Keratinocyte (primary cell): Measurements from ENCODE around the gene CEP170B. TPM values are rescaled to one million over a fixed set of nuclear protein-coding genes. Genes with fewer than 3 reads are reported as not detected.

Experiments
- DNase-seq: peaks from one replicate; pipeline ENCODE4 v3.0.0-alpha.2; 2011; ENCODE audit warnings: low read depth, missing footprints, low spot score
- FAIRE-seq: peaks from 2 replicates; lab custom pipeline; 2011; peaks lifted over from hg19 to GRCh38; lab: Jason Lieb, UNC
- H2AFZ ChIP-seq: 2 replicates; pipeline ENCODE4 v1.6.0; 2012; ENCODE audit warnings: low read length, control low read depth, inconsistent platforms; ENCODE audit not compliant: control insufficient read depth
- H3K27ac ChIP-seq: 2 replicates; pipeline ENCODE4 v1.5.1; 2011; ENCODE audit warnings: low read length; ENCODE audit not compliant: control insufficient read depth, insufficient read depth
- H3K27me3 ChIP-seq: 3 replicates; pipeline ENCODE4 v1.6.0; 2011; ENCODE audit warnings: low read length; ENCODE audit not compliant: control insufficient read depth, insufficient read depth; ENCODE audit errors: extremely low read depth
- H3K36me3 ChIP-seq, 2 experiments: 2 replicates in 1 of 2; 3 replicates in 1 of 2; pipeline ENCODE4 v1.5.1; 2011; ENCODE audit warnings: low read length in 2 of 2, mild to moderate bottlenecking in 1 of 2; ENCODE audit not compliant: control insufficient read depth in 2 of 2, insufficient read depth in 2 of 2; ENCODE audit errors: extremely low read depth in 1 of 2
- H3K4me1 ChIP-seq: 3 replicates; pipeline ENCODE4 v1.5.1; 2011; ENCODE audit warnings: low read length; ENCODE audit not compliant: control insufficient read depth, insufficient read depth; ENCODE audit errors: extremely low read depth
- H3K4me2 ChIP-seq: 3 replicates; pipeline ENCODE4 v1.6.0; 2011; ENCODE audit warnings: low read depth, low read length; ENCODE audit not compliant: control insufficient read depth, insufficient read depth; ENCODE audit errors: extremely low read depth
- H3K4me3 ChIP-seq, 3 experiments: fragments of 200-600 bp in 1 of 3; sonication (generic) in 1 of 3; 2 replicates in 2 of 3; 3 replicates in 1 of 3; pipeline ENCODE4 v1.5.1; 2011 to 2016; ENCODE audit warnings: low read length in 3 of 3, mild to moderate bottlenecking in 3 of 3, control low read depth in 2 of 3, inconsistent platforms in 1 of 3, low read depth in 1 of 3, mixed read lengths in 1 of 3, mixed run types in 1 of 3, moderate library complexity in 1 of 3; ENCODE audit not compliant: control insufficient read depth in 2 of 3, insufficient read depth in 2 of 3; ENCODE audit errors: extremely low read depth in 1 of 3
- H3K79me2 ChIP-seq: 2 replicates; pipeline ENCODE4 v1.6.0; 2012; ENCODE audit warnings: low read length; ENCODE audit not compliant: control insufficient read depth, insufficient read depth
- H3K9ac ChIP-seq: 3 replicates; pipeline ENCODE4 v1.6.0; 2011; ENCODE audit warnings: low read length; ENCODE audit not compliant: control insufficient read depth, insufficient read depth; ENCODE audit errors: extremely low read depth
- H3K9me1 ChIP-seq: 3 replicates; pipeline ENCODE4 v1.6.0; 2011; ENCODE audit warnings: low read length; ENCODE audit not compliant: control insufficient read depth, insufficient read depth; ENCODE audit errors: extremely low read depth
- H3K9me3 ChIP-seq: 2 replicates; pipeline ENCODE4 v1.5.1; 2012; ENCODE audit warnings: low read depth, low read length; ENCODE audit not compliant: control insufficient read depth
- H4K20me1 ChIP-seq: 3 replicates; pipeline ENCODE4 v1.6.0; 2011; ENCODE audit warnings: low read length; ENCODE audit not compliant: control insufficient read depth, insufficient read depth; ENCODE audit errors: extremely low read depth
- EZH2 ChIP-seq: IDR thresholded peaks from one replicate; pipeline ENCODE4 v1.6.1; 2012; ENCODE audit warnings: inconsistent platforms, mild to moderate bottlenecking, low read length, moderate library complexity
- dilution Hi-C: fragments of 300-500 bp; cut with MboI; formaldehyde crosslinking; loops from one replicate; pipeline ENCODE4 v1.7.0; 2020; ENCODE audit warnings: low sequenced_read_pairs; ENCODE audit not compliant: extremely low pct_ligation_motif_present
- polyA plus RNA-seq, 5 experiments: library from polyadenylated mRNA; depleted of rRNA in 3 of 5; stranded (reverse) in 3 of 5; stranded (forward) in 1 of 5; unstranded in 1 of 5; fragments of >200 nt; gene quantifications; 1 replicate in 1 of 5; 2 replicates in 3 of 5; 3 replicates in 1 of 5; pipeline versions ENCODE4 v1.2.1 to v1.2.3, GENCODE V29; 2011 to 2012; ENCODE audit warnings: missing spikeins in 2 of 5, low read depth in 1 of 5, low replicate concordance in 1 of 5
- TF ChIP-seq, protein P1 (sequence below), 3 experiments: IDR thresholded peaks in 1 of 3; conservative IDR thresholded peaks in 1 of 3; optimal IDR thresholded peaks in 1 of 3; 2 replicates in 2 of 3; 3 replicates in 1 of 3; pipeline versions ENCODE3 to v1.5.1; 2011; ENCODE audit warnings: low read length in 3 of 3, mild to moderate bottlenecking in 3 of 3, moderate library complexity in 2 of 3, control low read depth in 1 of 3, inconsistent platforms in 1 of 3; ENCODE audit not compliant: insufficient read depth in 2 of 3; ENCODE audit errors: extremely low read depth in 1 of 3

The CEP170B gene
- polyA plus RNA-seq, 1 donor (not counting 4 experiments of a cell fraction or from before 2014, with no cell fraction given) = 8.7 TPM

GRCh38 chr14:104886690-104887622, 21.9 kb downstream of the CEP170B start:
- peaks cover 6% of the 10 kb centered on the region for H3K4me1 ChIP-seq
- no peak overlapping the region for H3K27ac ChIP-seq
- DNase-seq (no peak), FAIRE-seq (no peak)
- H3K4me3 ChIP-seq = no peak overlapping the region
- no peaks in the 10 kb centered on the region for H3K9me3 ChIP-seq
- TF ChIP-seq EZH2 = no peak
- TF ChIP-seq, protein P1, sequence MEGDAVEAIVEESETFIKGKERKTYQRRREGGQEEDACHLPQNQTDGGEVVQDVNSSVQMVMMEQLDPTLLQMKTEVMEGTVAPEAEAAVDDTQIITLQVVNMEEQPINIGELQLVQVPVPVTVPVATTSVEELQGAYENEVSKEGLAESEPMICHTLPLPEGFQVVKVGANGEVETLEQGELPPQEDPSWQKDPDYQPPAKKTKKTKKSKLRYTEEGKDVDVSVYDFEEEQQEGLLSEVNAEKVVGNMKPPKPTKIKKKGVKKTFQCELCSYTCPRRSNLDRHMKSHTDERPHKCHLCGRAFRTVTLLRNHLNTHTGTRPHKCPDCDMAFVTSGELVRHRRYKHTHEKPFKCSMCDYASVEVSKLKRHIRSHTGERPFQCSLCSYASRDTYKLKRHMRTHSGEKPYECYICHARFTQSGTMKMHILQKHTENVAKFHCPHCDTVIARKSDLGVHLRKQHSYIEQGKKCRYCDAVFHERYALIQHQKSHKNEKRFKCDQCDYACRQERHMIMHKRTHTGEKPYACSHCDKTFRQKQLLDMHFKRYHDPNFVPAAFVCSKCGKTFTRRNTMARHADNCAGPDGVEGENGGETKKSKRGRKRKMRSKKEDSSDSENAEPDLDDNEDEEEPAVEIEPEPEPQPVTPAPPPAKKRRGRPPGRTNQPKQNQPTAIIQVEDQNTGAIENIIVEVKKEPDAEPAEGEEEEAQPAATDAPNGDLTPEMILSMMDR (optimal IDR thresholded peaks at IDR 0.05 in 1 of 3, IDR thresholded peaks at IDR 0.05 in 1 of 3, conservative IDR thresholded peaks at IDR 0.05 in 1 of 3; ENCODE audit: extremely low read depth in 1 of 3, insufficient read depth in 2 of 3, low read length in 3 of 3) = no peak
- peaks cover 5% of the 10 kb centered on the region for H3K79me2 ChIP-seq
- no peak overlapping the region for H2AFZ ChIP-seq
- H3K9me1 ChIP-seq = no peaks in the 10 kb centered on the region
- H3K36me3 ChIP-seq = peaks cover 20 to 30% of the 10 kb centered on the region in 2 experiments
- H3K27me3 ChIP-seq = no peaks in the 10 kb centered on the region
- no peak overlapping the region for H3K4me2 ChIP-seq
- H4K20me1 ChIP-seq = peaks cover 3% of the 10 kb centered on the region
- no peak overlapping the region for H3K9ac ChIP-seq
- dilution Hi-C loops = no loop called here

DNA sequence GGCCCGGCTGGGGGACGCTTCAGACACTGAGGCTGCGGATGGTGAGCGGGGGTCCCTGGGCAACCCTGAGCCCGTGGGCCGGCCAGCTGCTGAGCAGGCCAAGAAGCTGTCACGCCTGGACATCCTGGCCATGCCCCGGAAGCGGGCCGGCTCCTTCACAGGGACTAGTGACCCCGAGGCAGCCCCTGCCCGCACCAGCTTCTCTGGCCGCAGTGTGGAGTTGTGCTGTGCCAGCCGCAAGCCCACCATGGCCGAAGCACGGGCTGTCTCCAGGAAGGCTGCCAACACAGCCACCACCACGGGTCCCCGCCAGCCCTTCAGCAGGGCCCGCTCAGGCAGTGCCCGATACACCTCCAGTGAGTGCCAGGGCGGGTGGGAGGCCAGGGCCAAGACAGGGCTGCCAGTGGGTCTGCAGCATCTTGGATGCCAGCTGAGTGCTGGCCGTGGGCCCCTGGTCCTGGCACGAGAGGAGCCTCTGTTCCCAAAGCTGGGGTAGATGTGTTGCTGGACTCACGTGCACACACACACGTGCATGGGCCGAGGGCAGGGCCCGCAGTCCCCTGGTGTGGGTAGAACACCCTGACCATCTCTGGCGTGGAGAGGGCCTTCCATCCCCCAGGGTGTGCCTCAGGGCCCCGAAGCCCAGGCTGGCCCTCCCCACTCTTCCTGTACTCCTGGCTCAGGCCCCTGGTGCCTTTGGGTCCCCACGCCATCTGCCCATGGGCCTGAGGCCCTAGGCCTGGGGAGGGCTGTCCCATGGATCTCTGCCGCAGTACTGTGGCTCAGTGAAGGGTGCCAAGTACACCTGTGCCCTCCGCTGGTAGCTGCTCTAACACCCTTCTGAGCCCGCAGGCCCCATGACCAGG, 22.8 kb downstream of the CEP170B start:
- Histone ChIP-seq H3K4me1 (peaks cover 1% of the 10 kb centered on the region), H4K20me1 (peaks cover 3% of the 10 kb centered on the region), H3K27ac (no peak overlapping the region), H2AFZ (no peak overlapping the region), H3K27me3 (no peaks in the 10 kb centered on the region), H3K36me3 (peaks cover 23 to 28% of the 10 kb centered on the region in 2 experiments), H3K9me3 (no peaks in the 10 kb centered on the region), H3K4me3 (no peak overlapping the region), H3K4me2 (no peak overlapping the region), H3K9ac (no peak overlapping the region), H3K79me2 (peaks cover 3% of the 10 kb centered on the region), H3K9me1 (no peaks in the 10 kb centered on the region)
- dilution Hi-C loops = no loop called here
- FAIRE-seq = no peak
- no peak for DNase-seq
- TF ChIP-seq, protein P1 (optimal IDR thresholded peaks at IDR 0.05 in 1 of 3, IDR thresholded peaks at IDR 0.05 in 1 of 3, conservative IDR thresholded peaks at IDR 0.05 in 1 of 3; ENCODE audit: extremely low read depth in 1 of 3, insufficient read depth in 2 of 3, low read length in 3 of 3) = no peak
- no peak for TF ChIP-seq EZH2
